Non-pigmented ciliary epithelial cell (primary cell): ENCODE results near the gene RIC8B.
"Not testable (repeated sequence)": the region's sequence is repeated elsewhere in the genome, so short reads cannot be mapped to it uniquely, and the experiment has no call there.

Experiments used
- DNase-seq: peaks from one replicate; pipeline ENCODE4 v3.0.0-alpha.2; 2010; ENCODE audit warnings: low read depth

Gene RIC8B, protein sequence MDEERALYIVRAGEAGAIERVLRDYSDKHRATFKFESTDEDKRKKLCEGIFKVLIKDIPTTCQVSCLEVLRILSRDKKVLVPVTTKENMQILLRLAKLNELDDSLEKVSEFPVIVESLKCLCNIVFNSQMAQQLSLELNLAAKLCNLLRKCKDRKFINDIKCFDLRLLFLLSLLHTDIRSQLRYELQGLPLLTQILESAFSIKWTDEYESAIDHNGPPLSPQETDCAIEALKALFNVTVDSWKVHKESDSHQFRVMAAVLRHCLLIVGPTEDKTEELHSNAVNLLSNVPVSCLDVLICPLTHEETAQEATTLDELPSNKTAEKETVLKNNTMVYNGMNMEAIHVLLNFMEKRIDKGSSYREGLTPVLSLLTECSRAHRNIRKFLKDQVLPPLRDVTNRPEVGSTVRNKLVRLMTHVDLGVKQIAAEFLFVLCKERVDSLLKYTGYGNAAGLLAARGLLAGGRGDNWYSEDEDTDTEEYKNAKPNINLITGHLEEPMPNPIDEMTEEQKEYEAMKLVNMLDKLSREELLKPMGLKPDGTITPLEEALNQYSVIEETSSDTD

DNA sequence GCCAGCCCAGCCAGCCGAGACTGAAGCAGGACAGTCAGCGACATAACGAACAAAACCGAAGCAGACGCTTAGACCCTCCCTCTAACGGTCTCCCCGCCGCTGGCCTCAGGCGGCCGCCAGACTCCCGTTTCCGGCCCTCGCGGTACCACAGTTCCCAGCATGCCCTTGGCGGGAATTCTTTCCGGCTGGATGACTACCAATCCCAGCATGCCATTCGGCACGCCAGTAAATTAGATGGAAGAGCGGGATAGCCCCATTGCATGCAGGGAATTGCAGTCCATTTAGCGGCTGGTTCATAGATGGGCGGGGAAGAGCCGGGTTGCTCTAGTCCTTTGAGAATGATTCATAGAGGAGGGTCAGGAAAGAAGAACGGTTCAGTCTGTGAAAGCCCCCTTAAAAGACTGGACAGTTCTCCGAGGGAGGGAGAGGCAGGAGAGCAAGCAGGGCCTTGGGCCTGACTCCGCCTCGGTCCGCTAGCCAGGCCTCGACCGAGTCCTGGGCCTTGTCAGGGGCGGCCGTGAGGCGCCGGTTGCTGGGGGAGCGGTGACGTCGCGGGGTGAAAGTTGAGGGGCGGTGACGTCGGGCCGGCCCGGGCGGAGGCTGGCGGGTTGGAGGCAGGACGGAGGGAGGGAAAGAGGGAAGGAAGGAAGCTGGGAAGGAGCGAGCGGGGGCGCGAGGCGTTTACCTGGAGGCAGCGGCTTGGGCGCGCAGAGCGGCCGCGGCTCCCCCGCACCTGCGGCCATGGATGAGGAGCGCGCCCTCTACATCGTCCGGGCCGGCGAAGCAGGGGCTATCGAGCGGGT lies at the start of gene RIC8B:
TSS of gene RIC8B (plus strand) at position 678 of the 803 bp plus-strand sequence. CDS start at position 742, 64 bp downstream.
- DNase-seq = peak; percentile 98

DNA sequence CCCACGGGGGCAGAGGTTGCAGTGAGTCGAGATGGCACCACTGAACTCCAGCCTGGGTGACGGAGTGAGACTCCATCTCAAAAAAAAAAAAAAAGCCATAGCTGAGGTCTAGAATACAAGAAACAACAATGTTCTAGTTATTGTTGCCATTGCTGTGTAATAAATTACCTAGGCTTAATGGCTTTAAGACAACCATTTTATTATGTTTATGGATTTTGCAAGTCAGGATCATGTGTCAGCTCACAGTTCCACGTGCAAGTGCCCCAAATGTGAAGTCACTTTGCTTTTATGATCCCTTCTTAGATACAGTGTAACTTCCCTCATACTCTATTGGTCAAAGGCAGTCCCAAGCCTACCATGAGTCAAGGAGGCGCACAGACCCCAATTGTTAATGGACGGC lies 49.5 kb upstream of the RIC8B start:
- DNase-seq = no peak

DNA sequence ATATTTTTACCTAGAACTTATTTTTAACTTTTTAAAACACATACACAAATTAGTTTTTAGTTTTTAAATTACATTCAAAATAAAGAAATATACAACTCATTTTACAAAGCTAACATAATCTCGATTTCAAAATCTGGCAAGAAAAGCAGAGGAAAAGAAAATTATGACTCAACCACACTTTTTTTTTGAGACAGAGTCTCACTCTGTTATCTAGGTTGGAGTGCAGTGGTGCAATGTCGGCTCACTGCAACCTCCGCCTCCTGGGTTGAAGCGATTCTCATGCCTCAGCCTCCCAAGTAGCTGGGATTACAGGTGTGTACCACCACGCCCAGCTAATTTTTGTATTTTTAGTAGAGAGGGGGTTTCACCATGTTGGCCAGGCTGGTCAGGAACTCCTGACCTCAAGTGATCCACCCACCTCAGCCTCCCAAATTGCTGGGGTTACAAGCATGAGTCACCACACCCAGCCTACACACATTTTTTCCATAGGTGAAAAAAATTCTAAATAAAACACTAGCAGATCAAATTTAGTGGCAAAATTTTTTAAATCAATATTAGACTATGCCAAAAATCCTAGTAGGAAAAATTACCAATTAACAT lies 47.8 kb upstream of the RIC8B start:
- not testable (repeated sequence) for DNase-seq

DNA sequence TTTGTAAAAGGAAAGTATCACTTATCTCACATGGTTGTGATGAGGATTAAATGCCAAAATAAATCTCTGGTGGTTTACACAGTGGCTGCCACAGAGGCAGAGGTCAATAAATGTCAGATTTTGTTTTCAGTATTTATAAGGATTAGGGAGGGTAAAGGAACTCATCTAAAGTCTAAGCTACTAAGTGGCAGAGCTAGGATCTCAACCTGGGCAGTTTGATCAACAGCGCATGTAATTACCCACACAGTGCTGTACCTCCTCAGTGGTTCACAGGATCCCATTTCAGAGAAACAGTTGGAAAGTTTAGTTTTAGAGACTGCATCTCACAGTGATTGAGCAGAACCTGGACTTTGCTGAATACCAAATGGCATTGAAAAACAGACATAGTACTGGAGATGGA lies 44.9 kb upstream of the RIC8B start:
- DNase-seq = no peak

DNA sequence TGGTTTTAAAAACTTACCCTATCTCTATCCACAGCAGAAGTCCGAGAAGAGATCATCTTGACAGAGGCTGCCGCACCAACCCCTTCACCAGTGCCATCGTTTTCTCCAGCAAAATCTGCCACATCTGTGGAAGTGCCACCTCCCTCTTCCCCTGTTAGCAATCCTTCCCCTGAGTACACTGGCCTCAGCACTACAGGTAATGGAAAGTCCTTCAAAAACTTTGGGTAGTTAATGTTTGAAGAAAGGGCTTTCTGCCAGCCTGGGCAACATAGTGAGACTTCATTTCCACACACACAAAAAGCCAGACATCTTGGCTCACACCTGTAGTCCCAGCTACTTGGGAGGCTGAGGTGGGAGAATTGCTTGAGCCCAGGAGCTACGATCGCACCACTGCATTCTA lies 41.6 kb upstream of the RIC8B start:
- DNase-seq = no peak

DNA sequence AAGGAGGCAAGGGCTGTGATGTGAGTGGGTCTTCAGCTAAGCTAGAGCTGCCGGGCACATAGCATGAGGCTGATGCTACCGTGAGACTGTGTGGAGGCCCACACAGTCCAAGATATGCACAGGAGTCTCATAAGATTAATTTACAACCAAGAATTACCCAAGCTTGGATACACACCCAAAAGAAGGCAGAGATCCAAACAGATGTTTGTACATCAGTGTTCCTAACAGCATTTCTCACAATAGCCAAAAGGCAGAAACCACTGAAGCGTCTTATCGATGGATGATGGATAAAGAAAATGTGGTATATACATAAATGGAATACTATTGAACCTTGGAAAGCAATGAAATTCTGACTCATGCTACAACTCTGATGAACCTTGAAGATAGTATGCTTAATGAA lies 40.8 kb upstream of the RIC8B start:
- DNase-seq = no peak

DNA sequence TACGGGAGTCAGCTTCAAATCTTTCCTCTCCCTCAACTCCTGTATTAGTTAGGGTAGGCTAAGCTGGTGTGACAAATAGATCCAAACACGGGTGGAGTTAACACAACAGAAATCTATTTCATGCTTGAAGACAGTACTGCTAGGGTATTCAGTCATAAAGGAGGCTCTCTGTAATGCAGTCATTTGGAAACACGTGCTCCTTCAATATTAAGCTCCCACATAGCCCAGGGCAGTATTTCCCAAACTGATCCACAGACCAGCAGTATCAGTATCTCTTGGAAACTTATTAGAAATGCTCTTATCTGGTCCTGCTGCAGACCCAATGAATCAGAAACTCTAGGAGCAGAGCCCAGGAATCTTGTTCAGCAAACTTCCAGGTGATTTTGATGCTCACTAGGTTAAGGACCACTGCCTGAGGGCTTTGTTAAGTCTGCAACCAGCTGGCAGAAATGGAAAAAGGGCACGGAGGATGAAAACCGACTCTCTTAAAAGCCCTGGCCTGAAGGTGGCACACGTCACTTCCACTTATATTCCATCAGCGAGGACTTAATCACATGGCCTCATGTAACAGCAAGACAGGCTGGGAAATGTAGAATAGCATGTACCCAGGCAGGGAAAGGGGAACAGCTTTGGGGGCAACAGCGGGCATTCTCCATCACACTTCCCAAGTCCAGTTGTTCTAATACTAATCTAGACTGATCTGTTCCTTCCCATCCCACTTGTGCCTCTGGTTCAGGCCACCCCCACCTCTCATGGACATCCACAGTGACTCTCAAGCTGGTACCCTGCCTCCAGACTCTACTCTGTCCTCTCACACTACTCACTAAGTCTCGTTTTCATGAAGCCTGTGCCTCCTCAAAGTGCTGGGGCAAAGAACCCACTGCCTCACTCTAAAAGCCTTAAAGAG lies 38.2 kb upstream of the RIC8B start:
- DNase-seq = no peak

DNA sequence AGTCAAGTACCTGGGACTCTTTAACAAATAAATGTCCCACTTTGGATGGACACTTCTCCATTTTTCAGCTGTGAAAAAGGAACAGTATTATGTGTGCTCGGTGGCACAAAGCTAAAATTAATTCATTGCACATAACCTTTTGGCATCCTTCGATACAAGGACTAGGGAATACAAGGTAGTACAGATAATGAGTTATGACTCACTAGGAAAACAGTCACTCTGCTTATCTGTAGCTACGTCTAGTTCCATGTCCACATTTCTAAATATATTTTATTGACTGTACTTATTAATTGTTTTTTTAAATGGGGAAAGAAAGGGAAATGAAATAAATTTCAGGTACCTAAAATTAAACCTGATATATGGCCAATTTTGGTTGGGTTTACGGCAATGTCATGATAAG lies 35.2 kb upstream of the RIC8B start:
- no peak for DNase-seq

DNA sequence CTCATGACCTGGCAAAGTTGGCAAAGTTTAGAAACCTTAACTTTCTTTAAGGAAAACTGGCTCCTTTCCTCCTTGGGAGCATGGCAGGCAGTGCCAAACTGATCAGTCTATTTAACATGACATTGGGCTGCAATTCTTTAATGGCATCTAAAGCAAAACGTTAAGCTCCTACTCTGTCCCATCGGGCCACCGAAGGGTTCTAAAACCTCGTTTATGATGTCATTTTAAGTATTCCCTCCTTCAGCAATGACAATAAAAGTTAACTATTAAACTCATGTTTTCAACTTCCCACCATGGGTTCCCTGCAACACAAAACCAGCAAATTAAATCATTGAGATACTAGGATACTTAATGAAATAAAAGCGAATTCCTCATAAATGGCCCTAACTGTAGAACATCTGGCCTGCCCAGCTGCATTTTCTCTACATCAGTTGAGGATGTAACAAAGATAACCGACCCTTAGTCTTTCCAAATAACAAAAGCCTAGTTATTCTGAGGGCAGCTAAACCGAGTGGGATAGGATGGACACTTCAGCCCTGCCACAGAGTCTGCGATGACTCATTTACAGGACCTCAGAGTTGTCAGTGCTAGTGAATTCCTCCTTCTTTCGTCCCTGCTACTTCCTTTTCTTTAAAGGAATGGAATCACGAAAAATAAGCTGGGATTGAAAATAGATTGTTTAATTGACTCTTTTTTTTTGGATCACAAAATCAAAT lies 34.5 kb upstream of the RIC8B start:
- peak; percentile 8 for DNase-seq

DNA sequence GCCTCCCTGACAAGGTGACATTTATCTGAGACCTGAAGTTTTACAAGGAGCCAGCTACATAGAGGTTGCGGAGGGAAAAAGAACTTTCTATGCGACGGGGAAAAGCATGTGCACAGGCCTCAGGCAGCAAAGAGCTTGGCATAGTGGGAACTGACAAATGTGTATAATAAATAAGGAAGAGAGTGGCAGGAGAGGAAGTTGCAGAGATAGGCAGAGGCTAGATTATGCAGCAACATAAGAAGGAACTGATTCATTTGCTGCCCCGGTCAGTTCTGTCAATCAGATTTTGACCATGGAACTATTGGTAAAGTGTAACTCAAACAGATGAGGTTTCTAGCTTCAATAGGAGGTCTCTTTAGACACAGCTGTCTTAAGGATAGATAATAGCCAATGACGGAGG lies 33.7 kb upstream of the RIC8B start:
- DNase-seq = no peak

DNA sequence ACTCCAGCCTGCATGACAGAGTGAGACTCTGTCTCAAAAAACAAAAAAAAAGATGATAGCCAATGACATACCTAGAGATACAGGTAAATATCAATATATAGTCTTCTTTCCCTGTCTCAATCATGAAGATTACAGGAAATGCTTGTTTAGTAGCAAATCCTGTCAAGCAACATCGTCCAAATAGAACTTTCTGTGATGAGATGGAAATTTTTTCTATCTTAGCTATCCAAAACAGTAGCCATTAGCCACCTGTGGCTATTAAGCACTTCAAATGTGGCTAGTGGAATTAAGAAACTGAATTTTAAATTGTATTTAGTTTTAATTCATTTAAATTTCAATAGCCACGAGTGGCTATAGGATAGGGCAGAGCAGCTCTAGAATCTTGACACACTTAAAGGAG lies 33.2 kb upstream of the RIC8B start:
- no peak for DNase-seq

DNA sequence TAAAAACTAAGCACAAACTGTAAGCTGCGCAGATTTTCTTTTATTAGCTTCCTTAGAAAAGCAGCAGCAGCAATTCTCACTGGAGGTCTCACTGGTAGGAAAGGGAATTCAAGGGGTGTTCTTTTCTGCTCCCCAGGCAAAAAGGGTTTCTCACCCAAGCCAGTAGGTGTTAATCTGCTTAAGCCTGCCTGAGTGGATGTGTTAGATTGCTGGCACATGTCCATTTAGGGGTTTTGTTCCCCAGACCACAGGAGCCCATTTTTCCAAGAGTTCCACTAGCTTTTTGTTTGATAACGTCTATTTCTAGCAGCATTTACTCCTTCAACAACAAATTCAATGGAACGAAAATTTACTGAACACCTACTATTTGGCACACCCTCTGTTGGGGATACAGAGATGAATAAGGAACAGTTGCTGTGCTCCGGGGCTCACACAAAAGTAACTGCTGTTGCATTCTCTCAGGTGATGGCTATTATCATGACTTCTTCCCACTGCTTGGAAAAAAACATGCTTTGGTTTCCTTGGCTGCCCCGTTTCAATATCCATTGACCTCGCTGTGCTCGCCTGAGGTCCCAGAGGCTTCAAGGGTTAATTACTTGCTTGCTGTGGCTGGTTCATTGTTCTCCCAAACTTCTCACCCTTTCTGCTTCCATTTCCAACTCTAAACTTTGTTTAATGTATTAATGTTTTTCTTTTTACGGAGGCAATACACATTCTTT lies 31.1 kb upstream of the RIC8B start:
- DNase-seq = no peak

DNA sequence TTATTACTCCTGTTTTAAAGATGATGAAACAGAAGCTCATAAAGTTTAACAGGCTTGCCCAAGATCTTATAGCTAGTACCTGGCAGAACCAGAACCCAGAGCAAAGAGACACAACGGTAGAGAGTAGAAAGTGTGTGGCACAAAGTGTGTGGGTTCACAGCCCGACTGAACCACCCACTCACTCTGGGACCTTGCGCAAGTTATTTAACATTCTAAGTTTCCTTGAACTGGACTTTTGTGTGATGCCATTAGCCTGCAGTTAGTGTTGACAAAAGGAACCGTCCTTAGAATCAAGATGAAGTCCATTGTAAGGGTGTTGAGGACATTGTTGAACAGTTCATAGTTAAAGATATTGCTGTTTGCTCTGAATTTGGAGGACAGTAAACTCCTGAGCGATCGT lies 29.9 kb upstream of the RIC8B start:
- DNase-seq = no peak

DNA sequence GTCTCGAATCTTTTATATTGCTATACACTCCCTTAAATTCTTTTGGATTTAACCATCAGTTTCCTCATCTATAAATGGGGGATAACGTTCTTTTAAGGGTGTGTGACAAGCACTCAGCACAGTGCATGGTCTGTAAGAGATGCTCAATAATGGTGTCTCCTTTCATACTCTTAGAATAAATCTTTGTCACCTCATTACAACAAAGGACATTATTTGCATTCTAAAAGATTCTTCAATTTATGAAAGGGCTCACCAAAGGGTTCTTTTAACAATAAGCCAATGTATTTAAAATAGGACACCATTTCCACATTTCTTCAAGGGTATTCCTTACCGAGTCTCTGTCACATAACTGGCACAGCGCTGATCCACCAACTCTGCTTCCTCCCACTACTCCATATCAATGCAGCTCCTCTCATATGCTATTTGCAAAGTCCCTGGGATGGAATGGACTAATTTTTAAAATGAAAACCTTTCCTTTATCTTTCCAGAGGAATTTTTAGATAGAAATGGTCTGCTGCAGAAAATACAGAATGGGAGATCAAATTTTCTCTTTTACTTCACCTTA lies 29.2 kb upstream of the RIC8B start:
- DNase-seq = no peak

DNA sequence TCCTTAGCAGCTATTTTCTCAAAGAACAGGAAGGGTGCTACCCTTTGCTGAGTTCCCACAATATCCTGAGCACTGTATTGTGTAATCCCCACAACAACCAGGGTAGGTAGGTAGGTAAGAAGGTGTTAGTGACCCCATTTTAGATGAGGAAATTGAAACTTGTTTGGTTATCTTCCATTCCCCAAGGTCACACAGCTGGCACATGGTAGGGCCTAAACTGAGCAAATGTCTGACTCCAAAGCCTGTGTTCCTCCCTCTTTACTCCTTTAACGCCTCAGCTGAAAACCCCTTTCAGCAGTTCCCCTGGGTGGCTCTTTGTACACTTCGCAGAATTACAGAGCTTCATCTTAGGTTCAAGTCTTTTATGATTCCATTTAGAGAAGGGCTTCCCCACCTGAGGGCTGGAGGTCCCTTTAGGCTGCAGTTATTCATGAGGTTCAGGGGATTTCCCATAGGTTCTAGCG lies 26.5 kb upstream of the RIC8B start:
- no peak for DNase-seq

DNA sequence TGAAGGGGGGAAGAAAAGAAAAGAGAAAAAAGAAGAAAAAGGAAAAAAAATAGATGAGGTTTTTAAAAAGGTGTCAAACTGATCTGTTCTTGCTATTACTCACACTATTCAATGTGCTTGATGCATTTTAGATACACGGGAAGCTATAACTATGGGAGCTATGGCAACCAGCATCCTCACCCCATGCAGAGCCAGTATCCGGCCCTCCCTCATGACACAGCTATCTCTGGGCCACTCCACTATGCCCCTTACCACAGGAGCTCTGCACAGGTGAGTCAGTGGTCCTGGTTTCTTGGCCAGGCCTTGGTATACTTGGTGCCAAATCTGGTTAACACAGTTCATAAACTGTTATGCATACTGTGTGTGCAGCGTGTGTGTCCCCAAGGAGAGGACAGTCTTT lies 24.0 kb upstream of the RIC8B start:
- no peak for DNase-seq

DNA sequence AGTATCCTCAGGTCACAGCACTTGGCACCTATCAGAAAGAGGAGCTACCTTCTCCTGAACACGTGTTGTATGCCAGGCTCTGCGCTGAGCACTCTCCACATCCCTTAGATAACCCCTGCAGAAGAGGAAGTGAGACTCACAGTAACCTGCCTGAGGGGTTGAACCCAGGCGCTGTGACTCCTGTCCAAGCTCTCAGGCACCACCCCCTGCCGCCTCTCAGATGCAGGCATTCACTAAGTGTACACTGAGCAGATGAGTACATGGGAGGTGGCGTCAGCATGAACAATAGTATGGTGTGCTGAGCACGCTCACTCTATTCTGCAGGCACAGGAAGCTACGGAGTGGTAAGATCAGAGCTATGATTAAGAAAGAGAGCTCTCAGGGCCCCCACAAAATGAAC lies 21.0 kb upstream of the RIC8B start:
- DNase-seq = no peak

DNA sequence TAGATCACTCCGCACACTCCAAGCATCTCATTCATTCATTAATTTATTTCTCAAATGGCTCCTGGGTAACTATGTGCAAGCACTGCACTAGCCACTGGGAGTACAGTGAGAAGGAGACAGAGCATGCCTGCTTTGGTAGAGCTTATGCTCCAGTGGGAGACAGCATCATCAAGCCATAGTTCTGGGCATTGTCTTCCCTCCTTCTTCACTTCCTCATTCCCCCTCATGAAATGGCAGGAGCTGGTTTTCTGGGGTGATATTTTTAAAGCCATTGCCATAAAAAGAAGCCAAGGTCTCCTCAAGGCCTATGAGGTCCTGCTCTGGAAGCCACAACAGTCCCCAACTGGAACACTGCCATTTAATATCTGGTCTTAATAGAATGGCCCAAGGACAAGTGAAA lies 20.2 kb upstream of the RIC8B start:
- no peak for DNase-seq

DNA sequence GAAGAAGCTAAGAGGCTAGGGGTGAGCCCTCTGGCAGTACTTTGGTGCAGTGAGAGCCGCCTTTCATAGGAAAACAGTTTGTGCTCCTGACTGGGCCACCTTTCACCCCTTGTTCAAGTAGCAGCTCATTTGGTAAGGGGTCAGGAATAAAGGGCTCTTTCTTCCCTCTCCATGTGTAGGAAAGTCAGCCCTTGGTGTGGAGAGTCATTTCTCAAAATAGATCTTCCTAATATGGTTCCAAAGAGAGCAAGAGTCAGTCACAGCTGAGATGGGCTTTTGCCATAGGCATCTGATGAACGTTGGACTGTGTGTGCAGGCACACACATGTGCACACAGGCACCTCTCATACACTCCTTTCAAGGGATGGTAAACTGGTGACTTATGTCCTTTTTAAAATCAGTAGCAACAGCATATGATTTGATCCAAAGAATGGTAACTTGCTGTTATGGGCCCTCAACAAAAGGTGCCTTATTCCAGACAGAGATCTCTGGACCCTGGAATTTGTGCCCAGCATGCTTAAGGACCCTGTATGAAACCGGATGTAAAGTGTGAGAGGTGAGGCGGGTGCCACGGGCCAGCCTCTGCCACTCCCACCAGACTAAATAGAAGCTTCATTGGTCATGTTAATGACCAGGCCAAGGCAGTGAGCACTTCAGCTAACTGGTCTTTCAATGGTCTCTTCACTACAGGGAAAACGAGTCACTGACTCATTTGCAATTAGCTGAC lies 16.7 kb upstream of the RIC8B start:
- no peak for DNase-seq
